EL (cell line): ENCODE results near the gene IZUMO1.
A peak's percentile ranks its signal among the peaks of the same experiment; 100 is the strongest.

Experiments used
- DNase-seq: peaks from one replicate; pipeline ENCODE4 v3.0.0-alpha.2; 2016

The IZUMO1 gene

DNA sequence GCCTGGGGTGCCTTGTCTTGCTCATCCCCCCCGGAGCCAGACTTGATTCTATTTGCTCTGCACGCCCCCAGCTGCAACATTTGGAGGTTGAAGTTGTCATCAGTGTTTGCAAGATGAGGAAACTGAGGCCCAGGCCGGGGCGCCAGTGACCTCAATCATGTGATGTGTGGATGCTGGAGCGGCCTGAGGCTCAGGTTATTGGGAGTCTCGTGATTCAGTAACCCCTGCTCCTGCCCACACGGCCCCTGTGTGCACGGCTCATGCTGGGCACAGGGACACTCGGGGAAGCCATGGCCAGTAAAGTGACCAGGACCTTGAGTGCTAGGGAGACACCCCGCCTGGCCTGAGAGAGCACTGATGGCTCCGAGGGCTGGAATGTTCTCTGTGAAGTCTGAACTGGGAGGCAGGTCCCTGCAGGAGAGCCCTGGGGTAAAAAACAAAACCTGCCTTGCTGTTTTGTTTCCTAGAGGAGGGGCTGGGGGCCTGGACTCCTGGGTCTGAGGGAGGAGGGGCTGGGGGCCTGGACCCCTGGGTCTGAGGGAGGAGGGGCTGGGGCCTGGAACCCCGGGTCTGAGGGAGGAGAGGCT is 10.5 kb upstream of the IZUMO1 start:
- DNase-seq, result no peak

DNA sequence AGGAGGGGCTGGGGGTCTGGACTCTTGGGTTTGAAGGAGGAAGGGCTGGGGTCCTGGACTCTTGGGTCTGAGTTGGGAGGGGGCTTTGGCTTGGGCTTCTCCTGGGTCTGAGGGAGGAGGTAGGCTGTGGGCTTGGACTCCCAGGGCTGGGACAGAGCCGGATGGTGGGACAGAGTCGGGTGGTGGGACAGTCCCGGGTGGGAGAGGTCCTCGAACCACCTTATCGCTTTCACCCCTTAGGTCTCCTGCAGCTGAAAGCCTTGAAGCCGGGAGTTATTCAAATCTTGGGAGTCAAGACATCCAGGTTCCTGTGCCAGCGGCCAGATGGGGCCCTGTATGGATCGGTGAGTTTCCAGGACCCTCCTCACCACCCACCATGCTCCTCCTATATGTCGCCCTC is 10.0 kb upstream of the IZUMO1 start:
- DNase-seq, result no peak

DNA sequence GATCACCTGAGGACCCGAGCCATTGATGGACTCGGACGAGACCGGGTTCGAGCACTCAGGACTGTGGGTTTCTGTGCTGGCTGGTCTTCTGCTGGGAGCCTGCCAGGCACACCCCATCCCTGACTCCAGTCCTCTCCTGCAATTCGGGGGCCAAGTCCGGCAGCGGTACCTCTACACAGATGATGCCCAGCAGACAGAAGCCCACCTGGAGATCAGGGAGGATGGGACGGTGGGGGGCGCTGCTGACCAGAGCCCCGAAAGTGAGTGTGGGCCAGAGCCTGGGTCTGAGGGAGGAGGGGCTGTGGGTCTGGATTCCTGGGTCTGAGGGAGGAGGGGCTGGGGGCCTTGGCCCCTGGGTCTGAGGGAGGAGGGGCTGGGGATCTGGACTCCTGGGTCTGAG is 9.5 kb upstream of the IZUMO1 start:
- no peak for DNase-seq

DNA sequence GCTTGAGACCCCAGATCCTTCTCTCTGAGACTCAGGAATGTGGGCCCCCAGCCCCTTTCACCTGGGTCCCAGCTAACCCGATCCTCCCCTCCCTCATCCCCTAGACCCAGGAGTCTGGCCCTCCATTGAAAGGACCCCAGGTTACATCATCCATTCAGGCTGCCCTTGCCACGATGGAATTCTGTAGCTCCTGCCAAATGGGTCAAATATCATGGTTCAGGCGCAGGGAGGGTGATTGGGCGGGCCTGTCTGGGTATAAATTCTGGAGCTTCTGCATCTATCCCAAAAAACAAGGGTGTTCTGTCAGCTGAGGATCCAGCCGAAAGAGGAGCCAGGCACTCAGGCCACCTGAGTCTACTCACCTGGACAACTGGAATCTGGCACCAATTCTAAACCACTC is 9.1 kb upstream of the IZUMO1 start:
- no peak for DNase-seq

DNA sequence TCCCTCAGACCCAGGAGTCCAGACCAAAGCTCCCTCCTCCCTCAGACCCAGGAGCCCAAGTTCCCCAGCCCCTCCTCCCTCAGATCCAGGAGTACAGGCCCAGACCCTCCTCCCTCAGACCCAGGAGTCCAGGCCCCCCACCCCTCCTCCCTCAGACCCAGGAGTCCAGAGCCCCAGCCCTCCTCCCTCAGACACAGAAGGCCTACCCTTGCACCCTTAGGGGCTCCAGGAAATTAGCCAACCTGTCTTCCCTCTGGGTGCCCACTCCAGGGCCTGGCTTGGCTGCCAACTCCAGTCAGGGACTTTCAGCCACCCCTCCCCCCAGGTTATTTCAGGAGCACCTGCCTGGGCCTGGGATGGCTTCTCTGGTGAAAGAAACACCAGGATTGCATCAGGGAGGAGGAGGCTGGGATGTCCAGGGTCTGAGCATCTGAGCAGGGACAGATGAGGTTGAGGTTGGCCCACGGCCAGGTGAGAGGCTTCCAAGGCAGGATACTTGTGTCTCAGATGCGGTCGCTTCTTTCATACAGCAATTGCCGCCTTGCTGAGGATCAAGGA is 8.5 kb upstream of the IZUMO1 start, which contains the start of gene FGF21:
Gene FGF21 (plus strand): TSS at position 441 of the 558 bp plus-strand sequence. CDS start 713 bp downstream, outside the sequence.
- DNase-seq, result peak; percentile 13

DNA sequence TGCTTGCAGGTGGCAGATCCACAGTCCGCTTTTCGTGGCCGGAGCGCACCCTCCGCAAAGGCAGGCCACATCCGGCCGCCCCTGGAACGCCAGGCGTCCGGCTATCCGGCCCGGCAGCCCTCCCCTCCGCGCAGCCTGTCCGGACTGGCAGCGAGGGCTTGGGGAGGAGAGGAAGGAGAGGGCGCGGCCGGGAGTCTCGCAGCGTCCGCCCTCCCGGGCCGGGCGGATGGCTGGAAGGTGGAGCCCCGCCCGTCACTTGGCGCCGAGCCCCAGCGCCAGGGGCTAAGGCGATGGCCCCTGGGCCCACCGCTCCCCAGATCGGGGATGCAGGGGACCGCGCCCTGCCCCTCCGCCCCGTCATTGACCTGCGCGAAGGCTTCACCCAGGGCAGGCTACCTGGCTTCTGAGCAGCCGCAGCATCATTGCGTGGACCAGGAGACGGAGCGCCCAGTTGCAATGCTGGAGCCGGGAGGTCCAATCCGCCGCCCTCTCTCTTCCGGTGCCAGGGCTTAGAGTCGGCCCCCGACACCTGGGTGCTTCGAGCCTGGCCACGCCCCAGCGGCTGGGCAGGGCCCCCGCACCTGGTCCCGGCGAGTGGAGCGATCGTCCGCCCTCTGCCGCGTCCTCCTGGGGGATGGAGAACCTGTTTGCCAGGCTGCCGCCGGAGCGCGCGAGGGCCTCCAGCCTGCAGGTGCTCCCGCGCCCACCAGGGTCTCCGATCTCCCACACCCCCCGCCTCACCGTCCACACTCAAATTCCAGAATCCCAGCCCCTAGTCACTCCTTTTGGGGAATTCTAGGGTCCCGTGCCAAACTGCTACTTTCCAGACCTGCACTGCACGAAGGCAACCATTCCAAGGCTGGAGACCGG is 6.0 kb upstream of the IZUMO1 start, which contains the start of gene FUT1:
Gene FUT1 (minus strand): TSS at position 146 of the 870 bp plus-strand sequence. CDS start 1,360 bp downstream, outside the sequence.
- peak; percentile 67 for DNase-seq

DNA sequence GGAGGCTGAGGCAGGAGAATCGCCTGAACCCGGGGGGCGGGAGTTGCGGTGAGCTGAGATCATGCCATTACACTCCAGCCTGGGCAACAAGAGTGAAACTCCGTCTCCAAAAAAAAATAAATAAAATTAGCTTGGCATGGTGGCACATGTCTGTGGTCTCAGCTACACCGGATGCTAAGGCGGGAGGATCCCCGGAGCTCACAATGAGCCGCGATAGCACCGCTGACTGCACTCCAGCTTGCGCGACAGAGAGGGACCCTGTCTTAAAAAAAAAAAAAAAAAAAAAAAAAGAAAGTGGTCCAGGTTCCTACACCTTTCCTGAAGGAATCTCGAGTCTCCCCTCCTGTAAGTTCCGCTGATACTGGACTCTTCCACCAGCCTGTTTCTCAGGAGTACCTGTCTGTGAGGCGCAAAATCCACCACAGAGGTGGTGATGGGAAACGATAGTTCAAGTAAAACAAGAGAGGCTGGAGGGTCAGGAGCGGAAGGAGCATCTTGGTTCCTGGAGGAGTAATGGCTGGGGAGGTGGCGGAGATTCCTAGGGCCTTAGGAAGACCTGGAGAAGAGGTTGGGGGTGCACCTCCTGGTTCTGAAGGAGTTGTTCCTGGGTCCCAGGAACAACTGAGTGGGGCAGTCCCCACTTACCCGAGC is 5.3 kb upstream of the IZUMO1 start:
- DNase-seq, result no peak

DNA sequence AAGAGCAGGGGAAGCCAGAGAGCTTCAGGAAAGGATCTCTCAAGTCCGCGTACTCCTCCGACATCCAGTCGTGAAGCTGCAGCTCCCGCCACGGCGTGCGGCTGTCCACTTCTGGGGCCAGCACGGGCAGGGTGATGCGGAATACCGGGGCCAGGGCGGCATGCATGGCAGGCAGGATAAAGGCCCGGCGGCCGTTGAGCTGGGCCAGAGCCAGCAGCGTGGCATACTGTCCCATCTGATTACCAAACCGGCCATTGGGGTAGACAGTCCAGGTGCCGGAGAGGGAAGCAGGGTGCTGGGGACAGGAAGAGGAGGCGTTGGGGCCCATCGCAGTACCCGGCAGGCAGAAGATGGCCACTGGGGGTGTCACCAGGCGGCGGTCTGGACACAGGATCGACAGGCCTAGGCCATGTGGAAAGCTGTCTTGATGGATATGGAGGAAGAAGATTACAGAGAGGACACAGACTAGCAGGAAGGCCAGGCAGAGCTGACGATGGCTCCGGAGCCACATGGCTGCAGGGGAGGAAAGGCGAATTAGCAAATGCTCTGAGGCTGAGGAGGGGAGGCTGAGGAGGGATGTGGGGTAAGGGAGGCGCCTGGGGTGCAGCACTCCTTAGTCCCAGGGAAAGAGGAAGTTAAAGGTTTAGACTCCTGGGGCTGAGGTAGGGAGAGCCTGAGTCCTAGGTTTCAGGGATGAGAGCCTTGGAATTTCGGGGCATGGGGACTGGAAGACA is 4.2 kb upstream of the IZUMO1 start:
- no peak for DNase-seq

DNA sequence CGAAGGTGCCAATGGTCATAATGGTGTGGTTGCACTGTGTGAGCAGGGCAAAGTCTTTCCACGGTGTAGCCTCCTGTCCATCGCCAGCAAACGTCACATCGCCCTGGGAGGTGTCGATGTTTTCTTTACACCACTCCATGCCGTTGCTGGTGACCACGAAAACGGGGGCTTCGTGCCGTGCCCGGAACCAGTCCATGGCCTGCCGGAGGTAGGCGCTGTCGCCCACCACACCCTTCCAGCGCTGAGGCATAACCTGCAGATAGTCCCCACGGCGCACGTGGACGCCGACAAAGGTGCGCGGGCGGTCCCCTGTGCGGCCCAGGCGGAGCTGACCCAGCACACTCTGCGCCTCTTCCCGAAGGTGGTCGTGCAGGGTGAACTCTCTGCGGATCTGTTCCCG is 3.6 kb upstream of the IZUMO1 start:
- no peak for DNase-seq

DNA sequence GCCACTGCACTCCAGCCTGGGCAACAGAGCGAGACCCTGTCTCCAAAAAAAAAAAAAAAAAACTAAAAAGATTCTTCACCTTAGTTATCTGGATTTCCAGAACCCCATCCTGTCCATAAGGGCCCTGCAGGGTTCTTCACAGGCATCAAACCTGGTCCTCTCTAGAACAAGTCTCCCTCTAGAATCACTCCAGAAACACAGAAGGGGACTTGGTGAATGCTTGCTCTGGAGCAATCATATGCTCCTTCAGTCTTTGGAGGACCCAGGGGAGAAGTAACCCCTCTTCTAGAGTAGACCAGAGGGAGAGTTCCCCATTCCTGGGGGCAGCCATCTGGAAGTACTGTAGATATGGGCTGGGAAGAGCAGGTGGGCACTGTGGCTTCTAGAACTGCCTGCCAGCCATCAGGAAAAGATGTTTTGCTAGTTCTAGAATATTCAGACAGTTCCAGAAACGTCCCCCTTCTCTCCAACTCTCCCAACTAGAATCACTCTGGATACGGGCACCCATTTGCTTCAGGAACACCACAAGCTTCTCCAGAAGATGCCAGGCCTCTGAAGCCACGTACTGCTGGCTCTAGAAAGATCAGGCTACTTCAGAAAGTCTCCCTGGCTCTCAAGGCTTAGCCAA is 3.0 kb upstream of the IZUMO1 start:
- no peak for DNase-seq

DNA sequence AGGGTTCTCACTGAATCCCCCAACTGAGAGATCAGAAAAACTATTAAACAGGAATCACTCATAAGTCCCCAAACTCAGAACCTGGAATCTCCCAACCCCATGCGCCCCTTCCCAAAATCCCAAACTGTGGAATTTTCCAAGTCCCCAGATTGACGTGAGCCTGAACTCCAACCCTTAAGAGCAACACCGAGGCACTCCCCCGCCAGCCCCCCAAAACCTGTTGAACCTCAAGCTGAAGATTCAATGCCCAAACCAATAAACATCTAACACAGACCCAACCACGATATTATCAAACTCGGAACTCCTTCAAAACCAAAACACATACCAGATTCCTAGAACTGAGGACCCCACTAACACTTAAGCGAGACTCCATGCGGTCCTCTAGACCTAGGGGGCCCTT is 599 bp downstream of the IZUMO1 start:
- no peak for DNase-seq

DNA sequence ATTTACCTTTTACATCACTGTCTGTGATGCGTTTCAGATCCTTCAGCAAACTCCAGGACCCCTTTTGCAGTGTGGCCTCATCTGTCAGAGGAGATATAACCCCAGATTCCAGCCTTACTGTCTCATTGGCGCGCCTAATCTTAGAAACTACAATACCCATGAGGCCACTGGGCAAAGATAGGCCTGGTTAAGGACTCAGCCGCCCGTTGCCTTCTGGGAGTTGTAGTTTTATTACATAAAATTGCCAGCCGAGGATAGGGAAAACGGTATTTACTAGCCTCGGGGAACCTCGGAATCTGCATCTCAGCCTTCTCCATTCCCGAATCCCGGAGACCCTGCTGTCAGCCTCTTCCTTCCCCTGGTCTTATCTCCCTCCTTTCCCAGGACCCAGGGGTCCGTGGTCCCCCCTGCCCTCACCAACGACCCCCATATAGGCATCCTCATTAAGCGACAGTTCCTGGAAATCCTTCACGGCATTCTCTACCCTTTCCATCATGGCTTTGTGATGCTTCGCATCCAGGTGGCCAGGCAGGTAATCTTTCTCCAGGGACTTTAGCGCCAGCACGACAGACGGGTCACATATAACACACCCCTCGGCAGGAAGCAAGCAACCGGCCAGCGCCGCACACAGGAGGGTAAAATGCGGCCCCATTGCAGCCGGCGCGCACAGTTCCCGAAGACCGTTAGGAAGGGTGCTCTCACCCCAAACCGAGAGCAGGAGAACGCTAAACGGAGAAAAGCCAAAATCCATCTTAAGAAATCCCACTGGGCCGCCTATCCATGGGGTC is 1.3 kb downstream of the IZUMO1 start:
- peak; percentile 77 for DNase-seq

DNA sequence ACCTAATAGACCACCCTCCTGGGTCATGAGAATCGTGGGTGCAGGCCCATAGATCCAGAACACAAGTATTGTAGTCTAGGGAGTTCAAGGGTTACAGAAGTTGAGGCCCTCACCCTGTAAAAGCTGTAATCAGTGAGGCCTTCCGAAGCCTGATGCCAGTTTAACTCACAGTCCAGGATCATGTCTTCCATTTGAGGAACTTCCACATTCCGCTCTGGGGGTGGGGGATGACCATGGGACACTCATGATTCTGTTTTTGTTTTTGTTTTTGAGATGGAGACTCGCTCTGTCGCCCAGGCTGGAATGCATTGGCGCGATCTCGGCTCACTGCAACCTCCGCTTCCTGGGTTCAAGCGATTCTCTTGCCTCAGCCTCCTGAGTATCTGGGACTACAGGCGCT is 4.6 kb downstream of the IZUMO1 start:
- DNase-seq, result no peak

DNA sequence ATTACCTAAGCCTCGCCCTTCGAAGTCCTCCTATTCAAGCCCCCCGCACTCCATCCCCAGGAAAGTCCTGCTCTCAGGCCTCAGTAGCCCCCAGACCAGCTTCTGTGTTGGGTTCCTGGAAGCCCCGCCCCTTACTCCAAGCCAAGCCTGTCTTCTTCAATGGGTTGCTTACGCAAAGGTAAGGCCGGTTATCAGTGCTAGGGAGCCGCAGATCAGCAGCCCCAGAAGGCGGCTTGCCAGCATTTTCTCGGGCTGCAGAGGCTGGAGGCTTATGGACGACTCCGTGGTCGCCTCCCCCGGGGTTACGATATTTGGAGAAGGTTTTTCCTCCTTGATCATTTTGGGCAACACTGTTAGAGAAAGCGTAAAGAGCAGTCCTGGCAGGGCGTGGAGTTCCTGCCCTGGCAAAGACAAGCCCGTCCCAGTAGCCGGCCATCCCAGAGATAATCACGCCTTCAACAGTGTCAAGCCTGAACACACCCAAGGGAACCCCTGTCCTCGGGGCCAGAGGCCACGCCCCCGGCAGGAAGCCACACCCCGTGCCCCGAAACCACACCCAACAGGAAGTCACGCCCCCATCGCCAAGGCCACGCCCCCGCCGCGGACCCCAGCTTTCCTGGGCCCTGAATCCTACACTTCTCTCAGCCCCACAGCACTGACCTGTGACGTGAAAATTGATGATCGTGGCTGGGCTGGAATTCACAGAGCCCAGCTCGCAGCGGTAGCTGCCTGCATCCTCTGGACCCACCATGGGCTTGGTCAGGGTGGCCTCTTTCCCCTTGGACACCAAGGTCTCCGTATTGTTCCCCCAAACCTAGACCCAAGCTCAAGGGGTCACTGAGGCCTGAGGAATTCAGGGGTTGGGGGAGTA is 5.3 kb downstream of the IZUMO1 start:
- DNase-seq, result peak; percentile 18

DNA sequence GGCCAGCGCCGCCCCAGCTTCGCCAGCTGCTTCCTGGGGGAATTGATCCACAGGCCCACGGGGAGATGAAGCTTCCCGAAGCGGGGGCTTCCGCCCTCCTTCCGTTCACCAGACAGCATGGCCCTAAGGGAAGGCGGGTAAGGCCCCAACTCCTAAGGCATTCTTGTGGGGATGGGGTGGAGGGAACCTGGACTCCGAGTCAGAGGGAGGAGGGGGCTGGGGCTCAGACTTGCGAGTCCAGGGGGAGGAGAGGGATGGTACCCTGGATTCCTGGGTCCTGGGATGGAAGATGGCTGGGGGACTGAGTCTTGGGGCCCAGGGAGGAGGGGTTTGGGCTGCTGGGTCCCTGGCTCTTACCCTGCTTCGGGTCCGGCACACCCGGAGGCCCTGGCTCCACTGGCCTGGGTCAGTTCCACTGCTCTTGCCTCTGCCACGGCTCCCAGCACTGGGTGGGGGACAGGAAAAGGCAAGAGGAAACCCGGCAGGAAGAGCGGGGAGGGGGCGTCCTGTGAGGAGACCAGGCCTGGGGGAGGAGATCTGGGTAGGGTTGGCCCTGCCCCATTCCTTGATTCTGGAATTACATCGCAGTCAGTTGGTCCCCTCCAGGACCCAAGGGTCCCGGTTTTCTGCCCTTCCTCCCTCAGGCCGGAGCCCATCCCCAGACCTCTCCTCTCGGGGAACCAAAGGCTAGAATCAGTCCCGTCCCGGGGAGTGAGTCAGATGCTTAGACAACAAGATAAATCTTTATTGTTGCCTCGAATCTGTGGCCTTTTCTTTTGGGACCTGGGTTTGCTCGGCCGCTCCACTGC is 6.3 kb downstream of the IZUMO1 start, which contains the start of gene RASIP1:
Gene RASIP1 (minus strand): TSS at position 447 of the 809 bp plus-strand sequence. CDS start 328 bp downstream, at position 119.
- DNase-seq, result no peak

DNA sequence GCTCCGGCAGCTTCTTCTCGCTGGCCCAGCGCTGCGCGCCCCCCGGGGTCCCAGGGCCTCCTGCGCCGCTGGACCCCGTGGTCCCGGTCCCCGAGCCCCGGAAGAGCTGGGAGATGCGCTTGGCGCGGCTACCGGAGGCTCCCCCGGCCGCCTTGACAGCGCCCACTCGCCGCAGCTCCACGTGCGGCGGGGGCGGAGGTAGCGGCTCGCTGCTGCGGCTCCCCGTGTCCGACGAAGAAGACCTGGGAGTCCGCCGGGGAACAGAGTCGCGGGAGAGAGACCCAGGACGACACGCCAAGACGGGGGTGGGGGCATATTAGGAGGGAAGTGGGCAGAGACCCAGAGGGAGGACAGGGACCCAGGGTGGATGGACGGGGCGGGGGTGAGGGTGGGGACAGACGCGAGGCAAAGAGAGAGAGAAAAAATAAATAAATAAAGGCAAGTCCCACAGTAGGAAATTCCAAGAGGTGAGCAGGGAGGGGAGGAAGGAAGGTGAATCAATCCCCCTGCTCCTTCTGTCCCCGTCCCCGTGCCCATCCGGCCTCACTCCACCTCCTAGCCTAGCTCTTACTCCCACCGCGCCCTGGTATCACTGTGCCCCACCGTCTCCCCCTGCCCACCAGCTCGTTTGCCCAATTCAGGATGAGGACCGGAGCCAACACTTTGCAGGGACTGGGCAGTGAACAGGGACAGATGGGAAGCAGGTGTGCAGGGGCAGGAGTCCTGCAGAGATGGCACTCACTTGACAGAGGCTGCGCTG is 7.1 kb downstream of the IZUMO1 start:
- DNase-seq, result no peak

DNA sequence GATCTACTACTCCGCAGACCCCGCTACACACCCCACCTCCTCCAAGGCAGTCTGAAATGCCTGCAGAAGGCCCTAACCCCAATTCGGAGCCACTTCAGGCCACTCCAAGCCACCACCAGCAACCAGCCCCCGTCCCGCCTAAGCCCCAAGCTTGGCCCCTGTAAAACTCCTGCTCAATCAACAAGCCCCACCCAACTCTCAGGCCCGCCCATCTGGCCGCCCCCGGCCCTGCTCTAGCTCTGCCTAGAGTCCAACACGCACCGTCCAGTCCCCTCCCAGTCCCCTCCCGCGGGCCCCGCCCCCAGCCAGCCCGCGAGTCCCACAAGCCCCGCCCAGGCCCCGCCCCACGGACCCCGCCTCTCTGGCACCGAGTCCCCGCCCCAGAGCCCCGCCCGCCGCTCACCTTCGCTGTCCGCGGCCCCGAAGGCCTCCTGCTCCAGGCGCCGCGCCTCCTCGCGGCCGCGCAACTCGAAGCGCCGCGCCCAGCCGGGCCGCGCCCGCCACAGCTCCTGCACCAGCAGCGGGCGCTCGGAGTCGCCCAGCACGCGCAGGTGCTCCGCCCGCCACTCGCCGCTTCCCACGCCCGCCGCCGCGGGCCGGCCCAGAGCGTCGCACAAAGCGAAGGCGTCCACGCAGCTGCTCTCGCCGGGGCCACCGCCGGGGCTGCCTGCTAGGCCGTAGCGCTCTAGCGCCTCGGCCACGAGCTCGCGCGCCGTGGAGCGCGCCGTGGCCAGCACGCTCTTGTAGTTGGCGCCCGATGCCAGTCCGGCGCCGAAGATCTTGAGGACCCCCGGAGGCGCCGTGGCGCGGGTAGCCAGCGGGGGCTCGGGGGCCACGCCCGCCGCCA is 7.9 kb downstream of the IZUMO1 start:
- peak; percentile 86 for DNase-seq
